GM23338 (cell line): ENCODE measurements around the gene XPC. TPM values are rescaled to one million over a fixed set of nuclear protein-coding genes. Genes with fewer than 3 reads are reported as not detected.

Experiments
- ATAC-seq: fragments of 200-7000 bp; cut with Tn5 transposase; 3 replicates; pipeline ENCODE4 v1.9.1; 2020
- DNase-seq: peaks from one replicate; pipeline ENCODE4 v3.0.0-alpha.2; 2015; ENCODE audit warnings: low spot score
- H2AFZ ChIP-seq: fragments of 200-600 bp; sonication (generic); 2 replicates; pipeline ENCODE4 v1.8.0; 2016; ENCODE audit warnings: antibody characterized with exemption, mild to moderate bottlenecking, moderate library complexity
- H3F3A ChIP-seq: fragments of 200-600 bp; sonication (generic); replicated peaks from 2 replicates; pipeline ENCODE4 v1.8.0; 2017; ENCODE audit warnings: antibody characterized with exemption, mixed run types, low read depth
- H3K27ac ChIP-seq: fragments of 200-600 bp; sonication (generic); 2 replicates; pipeline ENCODE4 v1.6.1; 2016; ENCODE audit warnings: low read depth
- H3K27me3 ChIP-seq: fragments of 200-600 bp; sonication (generic); 2 replicates; pipeline ENCODE4 v1.8.0; 2016; ENCODE audit warnings: mild to moderate bottlenecking, mixed run types, moderate library complexity; ENCODE audit not compliant: insufficient read depth
- H3K36me3 ChIP-seq: fragments of 200-600 bp; sonication (generic); 2 replicates; pipeline ENCODE4 v1.8.0; 2016; ENCODE audit warnings: mild to moderate bottlenecking; ENCODE audit not compliant: insufficient read depth
- H3K4me1 ChIP-seq: fragments of 200-600 bp; sonication (generic); 2 replicates; pipeline ENCODE4 v1.8.0; 2016; ENCODE audit warnings: mild to moderate bottlenecking, moderate library complexity; ENCODE audit not compliant: insufficient read depth
- H3K4me2 ChIP-seq: fragments of 200-600 bp; sonication (generic); 2 replicates; pipeline ENCODE4 v1.7.1; 2017; ENCODE audit warnings: mixed run types
- H3K4me3 ChIP-seq: fragments of 200-600 bp; sonication (generic); 2 replicates; pipeline ENCODE4 v1.6.1; 2016; ENCODE audit warnings: mixed run types
- H3K79me2 ChIP-seq: fragments of 200-600 bp; sonication (generic); replicated peaks from 2 replicates; pipeline ENCODE4 v1.8.0; 2017; ENCODE audit warnings: mild to moderate bottlenecking; ENCODE audit not compliant: insufficient read depth
- H3K9me2 ChIP-seq: fragments of 200-600 bp; sonication (generic); 2 replicates; pipeline ENCODE4 v1.8.0; 2017; ENCODE audit not compliant: insufficient read depth
- H4K20me1 ChIP-seq: fragments of 200-600 bp; sonication (generic); replicated peaks from 2 replicates; pipeline ENCODE4 v1.8.0; 2017; ENCODE audit warnings: mild to moderate bottlenecking; ENCODE audit not compliant: insufficient read depth
- H3K27ac Mint-ChIP-seq: 2 replicates; pipeline ENCODE4 v1.8.0; 2020; ENCODE audit warnings: inconsistent platforms, mild to moderate bottlenecking, moderate library complexity, mixed read lengths
- H3K27me3 Mint-ChIP-seq: 3 replicates; pipeline ENCODE4 v1.8.0; 2022; ENCODE audit warnings: low read depth, mild to moderate bottlenecking, moderate library complexity, mixed read lengths, inconsistent platforms; ENCODE audit not compliant: insufficient read depth, poor library complexity
- H3K36me3 Mint-ChIP-seq: 3 replicates; pipeline ENCODE4 v1.8.0; 2021; ENCODE audit warnings: low read depth, mild to moderate bottlenecking, inconsistent platforms, moderate library complexity, mixed read lengths
- H3K4me1 Mint-ChIP-seq: 3 replicates; pipeline ENCODE4 v1.8.0; 2020; ENCODE audit warnings: mild to moderate bottlenecking, inconsistent platforms, mixed read lengths
- H3K4me3 Mint-ChIP-seq: 3 replicates; pipeline ENCODE4 v1.8.0; 2021; ENCODE audit warnings: moderate library complexity, mild to moderate bottlenecking, inconsistent platforms, mixed read lengths
- H3K9me3 Mint-ChIP-seq: 3 replicates; pipeline ENCODE4 v1.8.0; 2020; ENCODE audit warnings: moderate library complexity, mild to moderate bottlenecking, inconsistent platforms, mixed read lengths
- CREB1 ChIP-seq: fragments of 250-450 bp; sonication (Bioruptor Pico); IDR thresholded peaks from 2 replicates; pipeline ENCODE4 v1.5.0; 2020; ENCODE audit warnings: low read depth, mild to moderate bottlenecking, moderate library complexity
- CTCF ChIP-seq, 2 experiments: fragments of 200-600 bp in 1 of 2; sonication (generic) in 1 of 2; conservative IDR thresholded peaks; 2 replicates each; pipeline versions ENCODE4 v1.5.1 to v1.6.1; 2016 to 2017; ENCODE audit warnings: antibody characterized with exemption in 2 of 2, low read depth in 2 of 2, mild to moderate bottlenecking in 2 of 2, moderate library complexity in 1 of 2
- EZH2 ChIP-seq: fragments of 200-600 bp; sonication (generic); IDR thresholded peaks from one replicate; pipeline ENCODE4 v1.8.0; 2017; ENCODE audit warnings: antibody characterized with exemption, mild to moderate bottlenecking, low read depth; ENCODE audit not compliant: unreplicated experiment
- JUNB ChIP-seq: IDR thresholded peaks from one replicate; pipeline ENCODE4 v1.6.1; 2016; ENCODE audit warnings: antibody characterized with exemption; ENCODE audit not compliant: unreplicated experiment
- STAT1 ChIP-seq: IDR thresholded peaks from one replicate; pipeline ENCODE4 v1.6.1; 2016; ENCODE audit warnings: antibody characterized with exemption; ENCODE audit not compliant: unreplicated experiment
- ZNF114 ChIP-seq: fragments of 250-450 bp; sonication (Bioruptor Pico); IDR thresholded peaks from 2 replicates; pipeline ENCODE4 v1.5.0; 2020; ENCODE audit warnings: mild to moderate bottlenecking, moderate library complexity
- polyA plus RNA-seq: library from polyadenylated mRNA; unstranded; fragments of >200 nt; fragmentation: Nextera tagmentation; extraction: Ambion mirVana; gene quantifications from 2 replicates; pipeline ENCODE4 v1.2.1, GENCODE V29; 2016
- total RNA-seq: library from RNA; depleted of rRNA; stranded (reverse); fragments of >200 nt; shearing (Covaris generic); gene quantifications from 2 replicates; pipeline ENCODE4 v1.2.3, GENCODE V29; 2014

The XPC gene
- total and polyA plus RNA-seq, 2 experiments from 2014 or later: 34.9 to 41.5 TPM

DNA sequence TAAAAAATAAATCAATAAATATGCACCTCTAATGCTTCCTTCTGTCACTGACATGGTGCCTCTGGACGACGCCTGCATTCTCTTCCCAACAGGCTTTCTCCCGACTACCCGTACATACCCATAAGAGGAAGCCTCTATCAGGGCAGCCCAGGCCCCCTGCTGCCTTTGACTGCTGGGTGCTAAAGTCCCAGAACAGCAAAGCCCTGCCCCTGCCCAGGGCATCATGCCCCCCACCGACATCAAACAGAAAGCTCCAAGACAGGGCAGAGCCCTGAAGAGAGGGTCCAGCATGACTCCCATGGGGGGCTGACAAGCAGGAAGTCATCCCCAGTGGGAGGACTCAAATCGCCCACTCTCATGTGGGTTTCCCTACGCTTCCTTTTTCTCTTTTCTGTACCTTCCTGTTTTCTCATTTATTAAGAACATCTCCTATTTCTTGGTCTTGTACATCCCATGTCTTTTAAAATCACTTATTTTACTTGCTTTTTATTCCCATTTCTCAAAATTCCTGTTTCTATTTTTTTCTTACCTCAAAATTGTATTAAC, 23.4 kb downstream of the XPC start:
- Mint-ChIP-seq H3K4me1 (no peaks in the 10 kb centered on the region), H3K27ac (no peak overlapping the region)
- H3K36me3 ChIP-seq: peaks cover 15% of the 10 kb centered on the region

GRCh38 chr3:14154276-14154675, 24.1 kb downstream of the XPC start:
- Histone ChIP-seq H4K20me1 (peaks cover 5% of the 10 kb centered on the region; the same call in 1 of the 2 replicates), H3F3A (no peaks in the 10 kb centered on the region), H3K27ac (no peak overlapping the region), H3K27me3 (no peaks in the 10 kb centered on the region), H3K9me2 (no peaks in the 10 kb centered on the region), H3K4me1 (no peaks in the 10 kb centered on the region), H3K79me2 (no peaks in the 10 kb centered on the region), H3K4me2 (no peak overlapping the region), H2AFZ (no peak overlapping the region), H3K36me3 (peaks cover 8% of the 10 kb centered on the region), H3K4me3 (no peak overlapping the region)
- peaks cover 53% of the 10 kb centered on the region for H3K36me3 Mint-ChIP-seq
- H3K9me3 Mint-ChIP-seq: no peaks in the 10 kb centered on the region
- no peak for TF ChIP-seq JUNB
- ATAC-seq: no peak
- no peak overlapping the region for H3K27ac Mint-ChIP-seq
- H3K4me1 Mint-ChIP-seq: no peaks in the 10 kb centered on the region
- no peak overlapping the region for H3K4me3 Mint-ChIP-seq
- peaks cover 9% of the 10 kb centered on the region for H3K27me3 Mint-ChIP-seq
- no peak for DNase-seq

More for the DNA sequence above, 23.4 kb downstream of the XPC start:
- Histone ChIP-seq H3K27ac (no peak overlapping the region), H3K27me3 (no peaks in the 10 kb centered on the region), H3K4me1 (no peaks in the 10 kb centered on the region), H3K4me3 (no peak overlapping the region), H3F3A (no peaks in the 10 kb centered on the region), H3K4me2 (no peak overlapping the region), H4K20me1 (peaks cover 5% of the 10 kb centered on the region; the same call in 1 of the 2 replicates), H3K79me2 (no peaks in the 10 kb centered on the region), H3K9me2 (no peaks in the 10 kb centered on the region), H2AFZ (no peak overlapping the region)
- peaks cover 9% of the 10 kb centered on the region for H3K27me3 Mint-ChIP-seq
- peaks cover 59% of the 10 kb centered on the region for H3K36me3 Mint-ChIP-seq
- no peaks in the 10 kb centered on the region for H3K9me3 Mint-ChIP-seq
- no peak for TF ChIP-seq JUNB
- TF ChIP-seq CTCF (conservative IDR thresholded peaks at IDR 0.05; ENCODE audit: low read depth in 2 of 2): no peak
- no peak for TF ChIP-seq CREB1 (CRISPR knock-in tag)
- no peak for TF ChIP-seq EZH2
- ATAC-seq (no peak), DNase-seq (no peak)
- no peak overlapping the region for H3K4me3 Mint-ChIP-seq

DNA sequence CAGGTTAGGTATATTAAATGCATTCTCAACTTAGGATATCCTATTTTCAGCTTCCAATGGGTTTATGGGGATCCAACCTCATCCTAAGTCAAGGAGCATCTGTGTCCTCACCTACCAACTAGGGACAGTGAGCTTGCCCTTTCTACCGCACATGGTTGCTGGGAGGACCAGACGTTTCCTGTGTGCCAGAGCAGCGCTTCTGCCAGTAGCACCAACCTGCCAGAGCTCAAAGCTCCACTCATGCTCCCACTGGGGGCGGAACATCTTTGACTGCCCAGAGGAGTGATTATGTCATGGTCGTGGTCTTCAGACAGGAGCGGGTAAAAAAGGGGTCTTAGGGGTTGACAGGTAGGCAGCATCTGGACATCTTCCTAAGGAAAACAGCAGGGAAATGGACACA, 24.7 kb downstream of the XPC start:
- ATAC-seq: no peak
- Mint-ChIP-seq H3K27me3 (peaks cover 9% of the 10 kb centered on the region), H3K4me3 (no peak overlapping the region), H3K9me3 (no peaks in the 10 kb centered on the region), H3K4me1 (peaks cover 2% of the 10 kb centered on the region; the same call in 2 of the 3 replicates), H3K27ac (no peak overlapping the region), H3K36me3 (peaks cover 47% of the 10 kb centered on the region)
- Histone ChIP-seq H3K36me3 (peaks cover 3% of the 10 kb centered on the region), H3K79me2 (no peaks in the 10 kb centered on the region), H3K27me3 (no peaks in the 10 kb centered on the region), H3K9me2 (no peaks in the 10 kb centered on the region), H3K27ac (no peak overlapping the region), H3F3A (no peaks in the 10 kb centered on the region), H2AFZ (no peak overlapping the region), H3K4me3 (no peak overlapping the region), H3K4me1 (no peaks in the 10 kb centered on the region), H3K4me2 (no peak overlapping the region), H4K20me1 (peaks cover 5% of the 10 kb centered on the region; the same call in 1 of the 2 replicates)
- DNase-seq: no peak
- no peak for TF ChIP-seq ZNF114 (CRISPR knock-in tag)
- TF ChIP-seq EZH2: no peak
- TF ChIP-seq CTCF (conservative IDR thresholded peaks at IDR 0.05; ENCODE audit: low read depth in 2 of 2): no peak
- no peak for TF ChIP-seq JUNB
- TF ChIP-seq STAT1: no peak
